ENCODE data around the gene SLC15A4. TPM values are rescaled to one million over a fixed set of nuclear protein-coding genes. Genes with fewer than 3 reads are reported as not detected.
A peak's percentile ranks its signal among the peaks of the same experiment; 100 is the strongest.

SLC15A4 gene
- total and polyA plus RNA-seq, 9 of the 15 experiments (the other 6 are each of a cell fraction or from before 2014, with no cell fraction given), result 5.5 to 20.8 (median 10.1) TPM

GRCh38 chr12:128823916-128824839 lies at the start of gene SLC15A4 (continued):
- peak; percentile 96 for TF ChIP-seq POLR2AphosphoS5 (IDR thresholded peaks at IDR 0.05; ENCODE audit: control insufficient read depth, insufficient read depth, low read depth, low read length)
- TF ChIP-seq POLR2H (tag; IDR thresholded peaks at IDR 0.05; ENCODE audit: low read depth), result peak; percentile 84
- TF ChIP-seq ZBTB26 (CRISPR knock-in tag; IDR thresholded peaks at IDR 0.05), result no peak
- no peak for TF ChIP-seq PYGO2 (tag; IDR thresholded peaks at IDR 0.05)
- TF ChIP-seq E2F3 (CRISPR knock-in tag; IDR thresholded peaks at IDR 0.05), result peak; percentile 57; the same call in 1 of the 2 replicates
- TF ChIP-seq SUPT5H (IDR thresholded peaks at IDR 0.05), result peak; percentile 97

- ATAC-seq (no peak), DNase-seq (ENCODE audit: extremely low read depth in 1 of 4, low spot score in 3 of 4) (no peak), FAIRE-seq (no peak)
- in situ Hi-C loops (cut with MboI) (no loop called here), intact Hi-C loops (cut with micrococcal nuclease) (no loop called here)
- Histone ChIP-seq H4K20me1 (replicated peaks; ENCODE audit: control insufficient read depth, insufficient read depth, low read length) (0 out of 2 replicates have a peak, but pooled peaks cover 3% of the 10 kb centered on the region), H3K79me2 (ENCODE audit: control insufficient read depth, insufficient read depth, low read length) (no peaks in the 10 kb centered on the region), H3K4me3 (no peak overlapping the region), H3K9me3 (replicated peaks; ENCODE audit: control insufficient read depth, insufficient read depth, low read depth, low read length) (no peaks in the 10 kb centered on the region), H3K4me1 (replicated peaks in 1 of 2; ENCODE audit: control insufficient read depth in 2 of 2, insufficient read depth in 2 of 2, low read length in 2 of 2) (no peaks in the 10 kb centered on the region), H3K9me1 (ENCODE audit: control insufficient read depth, insufficient read depth, low read length) (no peaks in the 10 kb centered on the region), H3K4me2 (ENCODE audit: insufficient read depth, low read length) (no peak overlapping the region), H3K27ac (ENCODE audit: extremely low read depth, low read depth, low read length) (no peak overlapping the region), H3K27me3 (ENCODE audit: control insufficient read depth in 2 of 2, insufficient read depth in 2 of 2, low read length in 2 of 2) (peaks cover 6 to 17% of the 10 kb centered on the region in 2 experiments; a peak in 4 of 5 replicates), H3K9ac (ENCODE audit: insufficient read depth in 1 of 2, low read depth in 2 of 2, low read length in 2 of 2) (no peak overlapping the region), H2AFZ (ENCODE audit: low read depth, low read length) (no peak overlapping the region), H3K36me3 (ENCODE audit: control insufficient read depth, insufficient read depth, low read length) (no peaks in the 10 kb centered on the region)
- POLR2A ChIA-PET, result interaction anchor here (0.6 kb wide), 1 partner anchor 1472 kb away, joined by 4 read pairs; no protein-coding TSS in a partner anchor
- WGBS (ENCODE audit: insufficient coverage, low coverage, missing lambda C conversion rate), result 0% methylated on average over 4 of the region's 5 CpGs
- BruUV-seq (replicated peaks), result no TSS peak
- CTCF ChIA-PET (ENCODE audit: low intra/inter-chr PET ratio), result no interaction called here
- TF ChIP-seq U2AF1 (optimal IDR thresholded peaks at IDR 0.05; ENCODE audit: low read depth, low read length) (no peak), TGIF2 (CRISPR knock-in tag; IDR thresholded peaks at IDR 0.05) (no peak), ATF7 (IDR thresholded peaks at IDR 0.05) (no peak), HMG20B (CRISPR knock-in tag; IDR thresholded peaks at IDR 0.05) (no peak), TAF1 (IDR thresholded peaks at IDR 0.05; ENCODE audit: control insufficient read depth, extremely low read depth, insufficient read depth, low read length, severe bottlenecking) (no peak), CC2D1A (IDR thresholded peaks at IDR 0.05) (no peak), BRF1 (IDR thresholded peaks at IDR 0.05; ENCODE audit: borderline replicate concordance, extremely low read depth, insufficient read length) (no peak), NCOA6 (IDR thresholded peaks at IDR 0.05) (no peak), STAT5B (CRISPR knock-in tag; IDR thresholded peaks at IDR 0.05) (no peak), ZNF584 (CRISPR knock-in tag; IDR thresholded peaks at IDR 0.05; ENCODE audit: low read depth) (no peak)
- TF ChIP-seq, protein P1, sequence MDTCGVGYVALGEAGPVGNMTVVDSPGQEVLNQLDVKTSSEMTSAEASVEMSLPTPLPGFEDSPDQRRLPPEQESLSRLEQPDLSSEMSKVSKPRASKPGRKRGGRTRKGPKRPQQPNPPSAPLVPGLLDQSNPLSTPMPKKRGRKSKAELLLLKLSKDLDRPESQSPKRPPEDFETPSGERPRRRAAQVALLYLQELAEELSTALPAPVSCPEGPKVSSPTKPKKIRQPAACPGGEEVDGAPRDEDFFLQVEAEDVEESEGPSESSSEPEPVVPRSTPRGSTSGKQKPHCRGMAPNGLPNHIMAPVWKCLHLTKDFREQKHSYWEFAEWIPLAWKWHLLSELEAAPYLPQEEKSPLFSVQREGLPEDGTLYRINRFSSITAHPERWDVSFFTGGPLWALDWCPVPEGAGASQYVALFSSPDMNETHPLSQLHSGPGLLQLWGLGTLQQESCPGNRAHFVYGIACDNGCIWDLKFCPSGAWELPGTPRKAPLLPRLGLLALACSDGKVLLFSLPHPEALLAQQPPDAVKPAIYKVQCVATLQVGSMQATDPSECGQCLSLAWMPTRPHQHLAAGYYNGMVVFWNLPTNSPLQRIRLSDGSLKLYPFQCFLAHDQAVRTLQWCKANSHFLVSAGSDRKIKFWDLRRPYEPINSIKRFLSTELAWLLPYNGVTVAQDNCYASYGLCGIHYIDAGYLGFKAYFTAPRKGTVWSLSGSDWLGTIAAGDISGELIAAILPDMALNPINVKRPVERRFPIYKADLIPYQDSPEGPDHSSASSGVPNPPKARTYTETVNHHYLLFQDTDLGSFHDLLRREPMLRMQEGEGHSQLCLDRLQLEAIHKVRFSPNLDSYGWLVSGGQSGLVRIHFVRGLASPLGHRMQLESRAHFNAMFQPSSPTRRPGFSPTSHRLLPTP (IDR thresholded peaks at IDR 0.05; ENCODE audit: borderline replicate concordance, extremely low read depth, insufficient read length), result no peak
Observed at GRCh38 chr12:128872303-128872702, 48.5 kb upstream of the SLC15A4 start.
